ENCODE measurements around the gene GRWD1.

DNA sequence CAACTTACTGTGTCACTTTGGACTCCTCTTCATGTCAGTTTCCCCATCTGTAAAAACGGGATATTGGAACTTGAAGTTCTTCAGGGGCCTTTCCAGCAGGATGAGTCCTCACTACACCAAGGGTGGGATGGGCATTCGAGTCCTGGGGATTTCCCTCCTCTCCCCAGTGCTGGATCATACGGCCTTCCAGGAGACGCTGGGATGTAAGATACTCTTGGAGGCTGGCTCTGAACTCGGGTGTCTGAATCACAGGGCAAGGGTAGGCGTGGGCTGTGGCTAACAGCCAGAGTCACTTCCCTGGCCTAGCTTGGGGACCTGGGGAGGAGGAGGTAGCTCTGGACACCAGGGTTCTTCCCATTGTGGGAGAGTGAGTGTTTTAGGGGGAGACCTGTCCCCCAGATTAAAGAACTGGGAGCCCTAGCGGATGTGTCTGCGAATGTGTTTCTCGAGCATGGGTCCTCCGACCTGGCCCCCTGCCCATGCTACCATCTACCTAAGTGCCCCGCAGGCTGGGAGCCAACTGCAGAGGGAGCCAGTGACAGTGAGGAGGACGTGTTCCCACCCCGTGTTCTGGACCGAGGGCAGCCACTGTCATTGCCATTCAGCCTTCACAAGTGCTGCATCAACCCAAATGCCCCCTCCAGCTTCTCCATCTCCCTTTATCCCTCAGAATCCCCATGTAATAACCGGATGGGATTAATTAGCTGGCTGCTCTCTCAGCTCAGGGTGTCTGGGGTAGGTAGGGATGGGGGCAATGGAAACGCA, 21.0 kb downstream of the GRWD1 start:
- TF ChIP-seq, protein P1, sequence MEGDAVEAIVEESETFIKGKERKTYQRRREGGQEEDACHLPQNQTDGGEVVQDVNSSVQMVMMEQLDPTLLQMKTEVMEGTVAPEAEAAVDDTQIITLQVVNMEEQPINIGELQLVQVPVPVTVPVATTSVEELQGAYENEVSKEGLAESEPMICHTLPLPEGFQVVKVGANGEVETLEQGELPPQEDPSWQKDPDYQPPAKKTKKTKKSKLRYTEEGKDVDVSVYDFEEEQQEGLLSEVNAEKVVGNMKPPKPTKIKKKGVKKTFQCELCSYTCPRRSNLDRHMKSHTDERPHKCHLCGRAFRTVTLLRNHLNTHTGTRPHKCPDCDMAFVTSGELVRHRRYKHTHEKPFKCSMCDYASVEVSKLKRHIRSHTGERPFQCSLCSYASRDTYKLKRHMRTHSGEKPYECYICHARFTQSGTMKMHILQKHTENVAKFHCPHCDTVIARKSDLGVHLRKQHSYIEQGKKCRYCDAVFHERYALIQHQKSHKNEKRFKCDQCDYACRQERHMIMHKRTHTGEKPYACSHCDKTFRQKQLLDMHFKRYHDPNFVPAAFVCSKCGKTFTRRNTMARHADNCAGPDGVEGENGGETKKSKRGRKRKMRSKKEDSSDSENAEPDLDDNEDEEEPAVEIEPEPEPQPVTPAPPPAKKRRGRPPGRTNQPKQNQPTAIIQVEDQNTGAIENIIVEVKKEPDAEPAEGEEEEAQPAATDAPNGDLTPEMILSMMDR (IDR thresholded peaks at IDR 0.05), result no peak
- no peak for TF ChIP-seq POLR2AphosphoS5 (IDR thresholded peaks at IDR 0.05; ENCODE audit: low read depth, low read length)
- TF ChIP-seq TCF7L2 (IDR thresholded peaks at IDR 0.05; ENCODE audit: low read depth, low read length), result no peak
- TF ChIP-seq, protein P2, sequence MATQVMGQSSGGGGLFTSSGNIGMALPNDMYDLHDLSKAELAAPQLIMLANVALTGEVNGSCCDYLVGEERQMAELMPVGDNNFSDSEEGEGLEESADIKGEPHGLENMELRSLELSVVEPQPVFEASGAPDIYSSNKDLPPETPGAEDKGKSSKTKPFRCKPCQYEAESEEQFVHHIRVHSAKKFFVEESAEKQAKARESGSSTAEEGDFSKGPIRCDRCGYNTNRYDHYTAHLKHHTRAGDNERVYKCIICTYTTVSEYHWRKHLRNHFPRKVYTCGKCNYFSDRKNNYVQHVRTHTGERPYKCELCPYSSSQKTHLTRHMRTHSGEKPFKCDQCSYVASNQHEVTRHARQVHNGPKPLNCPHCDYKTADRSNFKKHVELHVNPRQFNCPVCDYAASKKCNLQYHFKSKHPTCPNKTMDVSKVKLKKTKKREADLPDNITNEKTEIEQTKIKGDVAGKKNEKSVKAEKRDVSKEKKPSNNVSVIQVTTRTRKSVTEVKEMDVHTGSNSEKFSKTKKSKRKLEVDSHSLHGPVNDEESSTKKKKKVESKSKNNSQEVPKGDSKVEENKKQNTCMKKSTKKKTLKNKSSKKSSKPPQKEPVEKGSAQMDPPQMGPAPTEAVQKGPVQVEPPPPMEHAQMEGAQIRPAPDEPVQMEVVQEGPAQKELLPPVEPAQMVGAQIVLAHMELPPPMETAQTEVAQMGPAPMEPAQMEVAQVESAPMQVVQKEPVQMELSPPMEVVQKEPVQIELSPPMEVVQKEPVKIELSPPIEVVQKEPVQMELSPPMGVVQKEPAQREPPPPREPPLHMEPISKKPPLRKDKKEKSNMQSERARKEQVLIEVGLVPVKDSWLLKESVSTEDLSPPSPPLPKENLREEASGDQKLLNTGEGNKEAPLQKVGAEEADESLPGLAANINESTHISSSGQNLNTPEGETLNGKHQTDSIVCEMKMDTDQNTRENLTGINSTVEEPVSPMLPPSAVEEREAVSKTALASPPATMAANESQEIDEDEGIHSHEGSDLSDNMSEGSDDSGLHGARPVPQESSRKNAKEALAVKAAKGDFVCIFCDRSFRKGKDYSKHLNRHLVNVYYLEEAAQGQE (IDR thresholded peaks at IDR 0.05; ENCODE audit: insufficient read depth in 1 of 2, low read depth in 2 of 2, low read length in 1 of 2), result no peak
- no peak for TF ChIP-seq SIN3A (IDR thresholded peaks at IDR 0.05; ENCODE audit: borderline replicate concordance, insufficient read depth, low read depth, low read length)
